ENCODE data around the gene UBR3.

GRCh38 chr2:170123593-170123992 is 296.3 kb downstream of the UBR3 start:
- TF ChIP-seq CTCF (IDR thresholded peaks at IDR 0.05; ENCODE audit: insufficient read depth, low read length), result no peak
- TF ChIP-seq POLR2AphosphoS5 (IDR thresholded peaks at IDR 0.05; ENCODE audit: low read depth), result no peak
- no peak for TF ChIP-seq SPI1 (IDR thresholded peaks at IDR 0.05; ENCODE audit: borderline replicate concordance, low read depth)
- TF ChIP-seq GABPA (IDR thresholded peaks at IDR 0.05; ENCODE audit: low read depth), result no peak

Measured in HL-60 (cell line).